Panc1 (cell line): ENCODE measurements around the gene RAI14. TPM values are rescaled to one million over a fixed set of nuclear protein-coding genes. Genes with fewer than 3 reads are reported as not detected.

ENCODE experiments used
- ATAC-seq: fragments of 200-7000 bp; cut with Tn5 transposase; 2 replicates; pipeline ENCODE4 v1.9.1; 2020; ENCODE audit warnings: mild to moderate bottlenecking, moderate library complexity
- BruUV-seq: library from RNA; stranded (reverse); fragments of 400-500 nt; replicated peaks from 2 replicates; lab custom pipeline; 2021; lab: Mats Ljungman, UMichigan
- CTCF ChIA-PET: fragments of 300-600 bp; sonication (Branson Sonifier 250); formaldehyde crosslinking; loops from one replicate; lab custom pipeline; 2022; ENCODE audit warnings: antibody characterized with exemption; lab: Charles Lee
- POLR2A ChIA-PET: fragments of 300-600 bp; sonication (Branson Sonifier 250); formaldehyde crosslinking; loops from one replicate; lab custom pipeline; 2022; ENCODE audit warnings: antibody characterized with exemption; lab: Charles Lee
- DNase-seq: peaks from one replicate; pipeline ENCODE4 v3.0.0-alpha.2; 2010; ENCODE audit warnings: low read depth, low spot score
- H3K27ac ChIP-seq: 2 replicates; pipeline ENCODE4 v1.5.1; 2011; ENCODE audit warnings: mild to moderate bottlenecking, low read length, inconsistent platforms
- H3K27me3 ChIP-seq: fragments of 200-500 bp; sonication (Bioruptor generic); 2 replicates; pipeline ENCODE4 v1.6.0; 2014; ENCODE audit warnings: low read length, inconsistent platforms; ENCODE audit not compliant: control insufficient read depth, insufficient read depth
- H3K36me3 ChIP-seq: fragments of 200-500 bp; sonication (Bioruptor generic); 2 replicates; pipeline ENCODE4 v1.5.1; 2014; ENCODE audit warnings: inconsistent platforms, mild to moderate bottlenecking, low read length, moderate library complexity; ENCODE audit not compliant: control insufficient read depth, insufficient read depth
- H3K4me1 ChIP-seq: 2 replicates; pipeline ENCODE4 v1.5.1; 2011; ENCODE audit warnings: inconsistent platforms, mild to moderate bottlenecking, low read length, moderate library complexity; ENCODE audit not compliant: control insufficient read depth, insufficient read depth
- H3K4me3 ChIP-seq, 2 experiments: 2 replicates each; pipeline ENCODE4 v1.5.1; 2011 to 2012; ENCODE audit warnings: low read depth in 2 of 2, low read length in 2 of 2, mild to moderate bottlenecking in 2 of 2, inconsistent platforms in 1 of 2, moderate library complexity in 1 of 2
- H3K9me3 ChIP-seq: fragments of 200-500 bp; sonication (Bioruptor generic); 2 replicates; pipeline ENCODE4 v1.5.1; 2014; ENCODE audit warnings: low read depth, mild to moderate bottlenecking, inconsistent platforms, low read length, moderate library complexity; ENCODE audit not compliant: control insufficient read depth, insufficient read depth
- POLR2AphosphoS5 ChIP-seq: IDR thresholded peaks from 2 replicates; pipeline ENCODE4 v1.6.1; 2012; ENCODE audit warnings: mild to moderate bottlenecking, low read depth, low read length, moderate library complexity
- SIN3A ChIP-seq: IDR thresholded peaks from 2 replicates; pipeline ENCODE4 v1.6.1; 2012; ENCODE audit warnings: low read depth, mild to moderate bottlenecking, low read length, moderate library complexity, borderline replicate concordance; ENCODE audit not compliant: insufficient read depth
- TCF7L2 ChIP-seq: IDR thresholded peaks from 2 replicates; pipeline ENCODE4 v1.6.1; 2011; ENCODE audit warnings: mild to moderate bottlenecking, low read depth, low read length, inconsistent platforms
- in situ Hi-C: cut with HindIII; loops from 2 replicates; pipeline ENCODE4 v1.10.0; 2016; ENCODE audit warnings: low sequenced_read_pairs, low pct_unique_long_range_greater_than_20kb
- intact Hi-C: fragments of 100-400 bp; cut with micrococcal nuclease; formaldehyde crosslinking; loops from one replicate; pipeline ENCODE4 v1.10.0; 2022; ENCODE audit not compliant: unreplicated experiment
- total RNA-seq: library from RNA; stranded (reverse); gene quantifications from one replicate; pipeline ENCODE4 v1.2.1, GENCODE V29; 2021; ENCODE audit not compliant: unreplicated experiment
- TF ChIP-seq, protein P1 (sequence below), 2 experiments: IDR thresholded peaks; 2 replicates each; pipeline ENCODE4 v1.6.1; 2011 to 2012; ENCODE audit warnings: low read depth in 2 of 2, control low read depth in 1 of 2, low read length in 1 of 2, mild to moderate bottlenecking in 1 of 2, moderate library complexity in 1 of 2; ENCODE audit not compliant: insufficient read depth in 1 of 2
- TF ChIP-seq, protein P2 (sequence below): fragments of 450-650 bp; IDR thresholded peaks from 2 replicates; pipeline ENCODE4 v1.5.1; 2017; ENCODE audit warnings: mild to moderate bottlenecking

The RAI14 gene
- total RNA-seq, 1 experiment from 2014 or later = 18.5 TPM

GRCh38 chr5:34791761-34792244, 135.7 kb downstream of the RAI14 start:
- Histone ChIP-seq H3K4me3 (no peak overlapping the region), H3K9me3 (no peaks in the 10 kb centered on the region; the same call in 1 of the 2 replicates), H3K27me3 (no peaks in the 10 kb centered on the region), H3K4me1 (no peaks in the 10 kb centered on the region), H3K27ac (no peak overlapping the region), H3K36me3 (no peaks in the 10 kb centered on the region)
- ChIA-PET CTCF (interaction anchor here (0.6 kb wide), 1 partner anchor 35 kb away, joined by 4 read pairs; no protein-coding TSS in a partner anchor), POLR2A (no interaction called here)
- no peak for ATAC-seq
- in situ Hi-C loops = no loop called here
- intact Hi-C loops = no loop called here
- no peak for DNase-seq
- no peak for TF ChIP-seq SIN3A
- no TSS peak for BruUV-seq

DNA sequence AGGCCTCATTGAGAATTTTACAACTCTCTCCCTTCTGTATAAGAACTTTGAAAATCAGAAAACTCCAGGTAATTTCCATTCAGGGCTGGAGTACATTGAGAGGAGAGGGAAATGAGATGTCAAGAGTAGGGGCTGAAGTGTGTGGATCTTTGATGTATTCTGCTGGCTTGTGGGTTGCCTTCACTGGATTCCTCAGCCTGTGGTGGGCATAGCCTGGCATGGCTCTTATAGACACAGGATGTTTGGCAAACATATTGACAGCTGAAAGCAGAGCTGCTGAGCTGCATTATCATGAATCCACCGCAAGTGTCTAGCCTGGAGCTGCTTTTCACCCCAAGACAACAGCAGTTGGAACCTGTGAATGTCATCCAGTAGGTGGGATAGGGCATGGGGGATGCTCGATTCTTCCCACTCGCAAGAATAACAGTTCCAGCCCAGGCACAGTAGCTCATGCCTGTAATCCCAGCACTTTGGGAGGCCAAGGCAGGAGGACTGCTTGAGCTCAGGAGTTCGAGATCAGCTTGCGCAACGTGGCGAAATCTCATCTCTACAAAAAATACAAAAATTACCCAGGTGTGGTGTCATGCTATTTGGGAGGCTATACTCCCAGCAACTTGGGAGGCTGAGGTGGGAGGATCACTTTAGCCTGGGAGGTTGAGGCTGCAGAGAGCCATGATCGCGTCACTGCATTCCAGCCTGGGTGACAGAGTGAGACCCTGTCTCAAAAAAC, 146.9 kb downstream of the RAI14 start:
- ATAC-seq = no peak
- POLR2A ChIA-PET = no interaction called here
- intact Hi-C loops (no loop called here), in situ Hi-C loops (no loop called here)
- DNase-seq = no peak
- no TSS peak for BruUV-seq
- Histone ChIP-seq H3K4me3 (no peak overlapping the region), H3K27me3 (no peaks in the 10 kb centered on the region), H3K9me3 (no peaks in the 10 kb centered on the region), H3K4me1 (no peaks in the 10 kb centered on the region), H3K27ac (no peak overlapping the region), H3K36me3 (no peaks in the 10 kb centered on the region)
- no peak for TF ChIP-seq SIN3A
- no peak for TF ChIP-seq TCF7L2
- TF ChIP-seq, protein P1, sequence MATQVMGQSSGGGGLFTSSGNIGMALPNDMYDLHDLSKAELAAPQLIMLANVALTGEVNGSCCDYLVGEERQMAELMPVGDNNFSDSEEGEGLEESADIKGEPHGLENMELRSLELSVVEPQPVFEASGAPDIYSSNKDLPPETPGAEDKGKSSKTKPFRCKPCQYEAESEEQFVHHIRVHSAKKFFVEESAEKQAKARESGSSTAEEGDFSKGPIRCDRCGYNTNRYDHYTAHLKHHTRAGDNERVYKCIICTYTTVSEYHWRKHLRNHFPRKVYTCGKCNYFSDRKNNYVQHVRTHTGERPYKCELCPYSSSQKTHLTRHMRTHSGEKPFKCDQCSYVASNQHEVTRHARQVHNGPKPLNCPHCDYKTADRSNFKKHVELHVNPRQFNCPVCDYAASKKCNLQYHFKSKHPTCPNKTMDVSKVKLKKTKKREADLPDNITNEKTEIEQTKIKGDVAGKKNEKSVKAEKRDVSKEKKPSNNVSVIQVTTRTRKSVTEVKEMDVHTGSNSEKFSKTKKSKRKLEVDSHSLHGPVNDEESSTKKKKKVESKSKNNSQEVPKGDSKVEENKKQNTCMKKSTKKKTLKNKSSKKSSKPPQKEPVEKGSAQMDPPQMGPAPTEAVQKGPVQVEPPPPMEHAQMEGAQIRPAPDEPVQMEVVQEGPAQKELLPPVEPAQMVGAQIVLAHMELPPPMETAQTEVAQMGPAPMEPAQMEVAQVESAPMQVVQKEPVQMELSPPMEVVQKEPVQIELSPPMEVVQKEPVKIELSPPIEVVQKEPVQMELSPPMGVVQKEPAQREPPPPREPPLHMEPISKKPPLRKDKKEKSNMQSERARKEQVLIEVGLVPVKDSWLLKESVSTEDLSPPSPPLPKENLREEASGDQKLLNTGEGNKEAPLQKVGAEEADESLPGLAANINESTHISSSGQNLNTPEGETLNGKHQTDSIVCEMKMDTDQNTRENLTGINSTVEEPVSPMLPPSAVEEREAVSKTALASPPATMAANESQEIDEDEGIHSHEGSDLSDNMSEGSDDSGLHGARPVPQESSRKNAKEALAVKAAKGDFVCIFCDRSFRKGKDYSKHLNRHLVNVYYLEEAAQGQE (IDR thresholded peaks at IDR 0.05; ENCODE audit: insufficient read depth in 1 of 2, low read depth in 2 of 2, low read length in 1 of 2) = no peak
- TF ChIP-seq, protein P2, sequence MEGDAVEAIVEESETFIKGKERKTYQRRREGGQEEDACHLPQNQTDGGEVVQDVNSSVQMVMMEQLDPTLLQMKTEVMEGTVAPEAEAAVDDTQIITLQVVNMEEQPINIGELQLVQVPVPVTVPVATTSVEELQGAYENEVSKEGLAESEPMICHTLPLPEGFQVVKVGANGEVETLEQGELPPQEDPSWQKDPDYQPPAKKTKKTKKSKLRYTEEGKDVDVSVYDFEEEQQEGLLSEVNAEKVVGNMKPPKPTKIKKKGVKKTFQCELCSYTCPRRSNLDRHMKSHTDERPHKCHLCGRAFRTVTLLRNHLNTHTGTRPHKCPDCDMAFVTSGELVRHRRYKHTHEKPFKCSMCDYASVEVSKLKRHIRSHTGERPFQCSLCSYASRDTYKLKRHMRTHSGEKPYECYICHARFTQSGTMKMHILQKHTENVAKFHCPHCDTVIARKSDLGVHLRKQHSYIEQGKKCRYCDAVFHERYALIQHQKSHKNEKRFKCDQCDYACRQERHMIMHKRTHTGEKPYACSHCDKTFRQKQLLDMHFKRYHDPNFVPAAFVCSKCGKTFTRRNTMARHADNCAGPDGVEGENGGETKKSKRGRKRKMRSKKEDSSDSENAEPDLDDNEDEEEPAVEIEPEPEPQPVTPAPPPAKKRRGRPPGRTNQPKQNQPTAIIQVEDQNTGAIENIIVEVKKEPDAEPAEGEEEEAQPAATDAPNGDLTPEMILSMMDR = no peak
- TF ChIP-seq POLR2AphosphoS5 = no peak
- CTCF ChIA-PET = no interaction called here
